ENCODE results near the gene ARL6IP5.
A peak's percentile ranks its signal among the peaks of the same experiment; 100 is the strongest.

Gene ARL6IP5

GRCh38 chr3:69091389-69092029 lies 6.8 kb downstream of the ARL6IP5 start:
- ATAC-seq: no peak
- TF ChIP-seq POU6F1 (CRISPR knock-in tag; IDR thresholded peaks at IDR 0.05; ENCODE audit: borderline replicate concordance, low read depth) (no peak), OSR1 (CRISPR knock-in tag; IDR thresholded peaks at IDR 0.05) (no peak), ZFP3 (CRISPR knock-in tag; IDR thresholded peaks at IDR 0.05) (no peak), GLIS3 (CRISPR knock-in tag; IDR thresholded peaks at IDR 0.05) (no peak), PPARA (CRISPR knock-in tag; IDR thresholded peaks at IDR 0.05; ENCODE audit: borderline replicate concordance) (no peak), ZNF565 (CRISPR knock-in tag; conservative IDR thresholded peaks at IDR 0.05; ENCODE audit: low read depth) (no peak), RARB (CRISPR knock-in tag; IDR thresholded peaks at IDR 0.05) (no peak), TOX (CRISPR knock-in tag; IDR thresholded peaks at IDR 0.05; ENCODE audit: borderline replicate concordance) (no peak), ZFP30 (CRISPR knock-in tag; IDR thresholded peaks at IDR 0.05) (no peak)
- TF ChIP-seq, protein P1, sequence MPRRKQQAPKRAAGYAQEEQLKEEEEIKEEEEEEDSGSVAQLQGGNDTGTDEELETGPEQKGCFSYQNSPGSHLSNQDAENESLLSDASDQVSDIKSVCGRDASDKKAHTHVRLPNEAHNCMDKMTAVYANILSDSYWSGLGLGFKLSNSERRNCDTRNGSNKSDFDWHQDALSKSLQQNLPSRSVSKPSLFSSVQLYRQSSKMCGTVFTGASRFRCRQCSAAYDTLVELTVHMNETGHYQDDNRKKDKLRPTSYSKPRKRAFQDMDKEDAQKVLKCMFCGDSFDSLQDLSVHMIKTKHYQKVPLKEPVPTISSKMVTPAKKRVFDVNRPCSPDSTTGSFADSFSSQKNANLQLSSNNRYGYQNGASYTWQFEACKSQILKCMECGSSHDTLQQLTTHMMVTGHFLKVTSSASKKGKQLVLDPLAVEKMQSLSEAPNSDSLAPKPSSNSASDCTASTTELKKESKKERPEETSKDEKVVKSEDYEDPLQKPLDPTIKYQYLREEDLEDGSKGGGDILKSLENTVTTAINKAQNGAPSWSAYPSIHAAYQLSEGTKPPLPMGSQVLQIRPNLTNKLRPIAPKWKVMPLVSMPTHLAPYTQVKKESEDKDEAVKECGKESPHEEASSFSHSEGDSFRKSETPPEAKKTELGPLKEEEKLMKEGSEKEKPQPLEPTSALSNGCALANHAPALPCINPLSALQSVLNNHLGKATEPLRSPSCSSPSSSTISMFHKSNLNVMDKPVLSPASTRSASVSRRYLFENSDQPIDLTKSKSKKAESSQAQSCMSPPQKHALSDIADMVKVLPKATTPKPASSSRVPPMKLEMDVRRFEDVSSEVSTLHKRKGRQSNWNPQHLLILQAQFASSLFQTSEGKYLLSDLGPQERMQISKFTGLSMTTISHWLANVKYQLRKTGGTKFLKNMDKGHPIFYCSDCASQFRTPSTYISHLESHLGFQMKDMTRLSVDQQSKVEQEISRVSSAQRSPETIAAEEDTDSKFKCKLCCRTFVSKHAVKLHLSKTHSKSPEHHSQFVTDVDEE (CRISPR knock-in tag; IDR thresholded peaks at IDR 0.05): no peak
- TF ChIP-seq, protein P2, sequence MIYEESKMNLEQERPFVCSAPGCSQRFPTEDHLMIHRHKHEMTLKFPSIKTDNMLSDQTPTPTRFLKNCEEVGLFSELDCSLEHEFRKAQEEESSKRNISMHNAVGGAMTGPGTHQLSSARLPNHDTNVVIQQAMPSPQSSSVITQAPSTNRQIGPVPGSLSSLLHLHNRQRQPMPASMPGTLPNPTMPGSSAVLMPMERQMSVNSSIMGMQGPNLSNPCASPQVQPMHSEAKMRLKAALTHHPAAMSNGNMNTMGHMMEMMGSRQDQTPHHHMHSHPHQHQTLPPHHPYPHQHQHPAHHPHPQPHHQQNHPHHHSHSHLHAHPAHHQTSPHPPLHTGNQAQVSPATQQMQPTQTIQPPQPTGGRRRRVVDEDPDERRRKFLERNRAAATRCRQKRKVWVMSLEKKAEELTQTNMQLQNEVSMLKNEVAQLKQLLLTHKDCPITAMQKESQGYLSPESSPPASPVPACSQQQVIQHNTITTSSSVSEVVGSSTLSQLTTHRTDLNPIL (CRISPR knock-in tag; IDR thresholded peaks at IDR 0.05; ENCODE audit: low read depth): no peak

DNA sequence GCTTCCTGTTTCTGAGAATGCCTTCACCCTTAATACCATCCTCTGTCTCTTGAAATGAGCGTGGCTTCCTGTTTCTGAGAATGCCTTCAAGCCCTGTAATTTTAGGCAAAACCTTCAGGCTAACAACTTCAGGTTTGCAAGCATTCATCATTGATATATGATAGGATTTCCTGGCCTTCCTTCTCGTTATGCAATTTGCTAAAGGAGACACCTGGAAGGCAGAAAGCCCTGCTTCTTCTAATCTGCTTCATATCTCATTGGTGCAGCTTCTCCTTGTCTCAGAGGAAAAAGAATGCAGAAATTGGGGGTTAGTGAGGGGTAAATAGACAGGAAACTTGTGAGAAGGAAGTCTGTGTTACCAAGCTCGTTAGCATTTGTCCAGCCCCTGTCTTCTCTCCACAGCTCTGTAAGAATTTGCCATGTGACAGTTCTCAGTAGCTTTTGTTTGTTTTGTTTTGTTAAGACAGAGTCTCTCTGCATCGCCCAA lies 7.3 kb downstream of the ARL6IP5 start:
- no peak for TF ChIP-seq ZFP3 (CRISPR knock-in tag; IDR thresholded peaks at IDR 0.05)
- TF ChIP-seq PPARA (CRISPR knock-in tag; IDR thresholded peaks at IDR 0.05; ENCODE audit: borderline replicate concordance): no peak
- no peak for ATAC-seq

- peak; percentile 75 for ATAC-seq
- TF ChIP-seq OSR1 (CRISPR knock-in tag; IDR thresholded peaks at IDR 0.05) (no peak), BACH2 (CRISPR knock-in tag; IDR thresholded peaks at IDR 0.05; ENCODE audit: borderline replicate concordance) (no peak), ZFP3 (CRISPR knock-in tag; IDR thresholded peaks at IDR 0.05) (no peak), TOX (CRISPR knock-in tag; IDR thresholded peaks at IDR 0.05; ENCODE audit: borderline replicate concordance) (no peak), CSRNP3 (CRISPR knock-in tag; IDR thresholded peaks at IDR 0.05) (no peak), SNAI2 (CRISPR knock-in tag; IDR thresholded peaks at IDR 0.05) (no peak), POU6F1 (CRISPR knock-in tag; IDR thresholded peaks at IDR 0.05; ENCODE audit: borderline replicate concordance, low read depth) (no peak), ZNF565 (CRISPR knock-in tag; conservative IDR thresholded peaks at IDR 0.05; ENCODE audit: low read depth) (no peak), PPARA (CRISPR knock-in tag; IDR thresholded peaks at IDR 0.05; ENCODE audit: borderline replicate concordance) (no peak), TCF4 (CRISPR knock-in tag; IDR thresholded peaks at IDR 0.05; ENCODE audit: borderline replicate concordance) (no peak), CSDC2 (CRISPR knock-in tag; IDR thresholded peaks at IDR 0.05) (no peak), ZC3H10 (CRISPR knock-in tag; IDR thresholded peaks at IDR 0.05) (no peak), RARB (CRISPR knock-in tag; IDR thresholded peaks at IDR 0.05) (no peak), GLIS3 (CRISPR knock-in tag; IDR thresholded peaks at IDR 0.05) (no peak)
- TF ChIP-seq, protein P2 (CRISPR knock-in tag; IDR thresholded peaks at IDR 0.05; ENCODE audit: low read depth): no peak
- TF ChIP-seq, protein P1 (CRISPR knock-in tag; IDR thresholded peaks at IDR 0.05): no peak
- TF ChIP-seq, protein P3, sequence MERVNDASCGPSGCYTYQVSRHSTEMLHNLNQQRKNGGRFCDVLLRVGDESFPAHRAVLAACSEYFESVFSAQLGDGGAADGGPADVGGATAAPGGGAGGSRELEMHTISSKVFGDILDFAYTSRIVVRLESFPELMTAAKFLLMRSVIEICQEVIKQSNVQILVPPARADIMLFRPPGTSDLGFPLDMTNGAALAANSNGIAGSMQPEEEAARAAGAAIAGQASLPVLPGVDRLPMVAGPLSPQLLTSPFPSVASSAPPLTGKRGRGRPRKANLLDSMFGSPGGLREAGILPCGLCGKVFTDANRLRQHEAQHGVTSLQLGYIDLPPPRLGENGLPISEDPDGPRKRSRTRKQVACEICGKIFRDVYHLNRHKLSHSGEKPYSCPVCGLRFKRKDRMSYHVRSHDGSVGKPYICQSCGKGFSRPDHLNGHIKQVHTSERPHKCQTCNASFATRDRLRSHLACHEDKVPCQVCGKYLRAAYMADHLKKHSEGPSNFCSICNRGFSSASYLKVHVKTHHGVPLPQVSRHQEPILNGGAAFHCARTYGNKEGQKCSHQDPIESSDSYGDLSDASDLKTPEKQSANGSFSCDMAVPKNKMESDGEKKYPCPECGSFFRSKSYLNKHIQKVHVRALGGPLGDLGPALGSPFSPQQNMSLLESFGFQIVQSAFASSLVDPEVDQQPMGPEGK (CRISPR knock-in tag; IDR thresholded peaks at IDR 0.05; ENCODE audit: borderline replicate concordance): no peak
These were observed 9.9 kb downstream of the ARL6IP5 start for GRCh38 chr3:69094467-69095205.

Measured in SK-N-SH treated with all-trans-retinoic acid at 6 μM for 48 hours (cell line).